MM.1S (cell line): ENCODE measurements around the gene CLDN19.
"Not testable (repeated sequence)": the region's sequence is repeated elsewhere in the genome, so short reads cannot be mapped to it uniquely, and the experiment has no call there.

Experiments used
- DNase-seq: peaks from one replicate; pipeline ENCODE4 v3.0.0-alpha.2; 2015
- H2AFZ ChIP-seq: fragments of 300-600 bp; sonication (generic); 2 replicates; pipeline ENCODE4 v1.6.0; 2016; ENCODE audit warnings: antibody characterized with exemption, low read length
- H3F3A ChIP-seq: fragments of 300-600 bp; sonication (generic); 2 replicates; pipeline ENCODE4 v1.6.1; 2016; ENCODE audit warnings: mild to moderate bottlenecking, antibody characterized with exemption, low read length, moderate library complexity, mixed read lengths; ENCODE audit not compliant: insufficient read depth
- H3K27ac ChIP-seq: fragments of 300-600 bp; sonication (generic); 2 replicates; pipeline ENCODE4 v1.5.1; 2016; ENCODE audit warnings: mild to moderate bottlenecking, low read length
- H3K27me3 ChIP-seq: fragments of 300-600 bp; sonication (generic); replicated peaks from 2 replicates; pipeline ENCODE4 v1.6.0; 2016; ENCODE audit warnings: low read length; ENCODE audit not compliant: insufficient read depth
- H3K36me3 ChIP-seq: fragments of 300-600 bp; sonication (generic); replicated peaks from 2 replicates; pipeline ENCODE4 v1.6.1; 2016; ENCODE audit warnings: mild to moderate bottlenecking, low read length, mixed read lengths; ENCODE audit not compliant: insufficient read depth
- H3K4me1 ChIP-seq: fragments of 300-600 bp; sonication (generic); 2 replicates; pipeline ENCODE4 v1.6.1; 2016; ENCODE audit warnings: low read length, mixed read lengths
- H3K4me2 ChIP-seq: fragments of 300-600 bp; sonication (generic); 2 replicates; pipeline ENCODE4 v1.6.0; 2016; ENCODE audit warnings: low read depth, low read length
- H3K4me3 ChIP-seq: fragments of 300-600 bp; sonication (generic); 2 replicates; pipeline ENCODE4 v1.5.1; 2016; ENCODE audit warnings: low read length, mixed read lengths
- H3K79me2 ChIP-seq: fragments of 300-600 bp; sonication (generic); 2 replicates; pipeline ENCODE4 v1.6.1; 2016; ENCODE audit warnings: mixed run types, low read length, mixed read lengths
- H3K9ac ChIP-seq: fragments of 300-600 bp; sonication (generic); 2 replicates; pipeline ENCODE4 v1.6.1; 2016; ENCODE audit warnings: low read length, mixed read lengths
- H3K9me2 ChIP-seq: fragments of 300-600 bp; sonication (generic); replicated peaks from 2 replicates; pipeline ENCODE4 v1.6.1; 2016; ENCODE audit warnings: mild to moderate bottlenecking, low read length, mixed read lengths; ENCODE audit not compliant: insufficient read depth
- H3K9me3 ChIP-seq: fragments of 300-600 bp; sonication (generic); replicated peaks from 2 replicates; pipeline ENCODE4 v1.6.1; 2016; ENCODE audit warnings: mild to moderate bottlenecking, low read length, mixed read lengths; ENCODE audit not compliant: insufficient read depth
- H4K20me1 ChIP-seq: fragments of 300-600 bp; sonication (generic); 2 replicates; pipeline ENCODE4 v1.6.1; 2016; ENCODE audit warnings: mild to moderate bottlenecking, low read length, moderate library complexity, mixed read lengths; ENCODE audit not compliant: insufficient read depth
- CTCF ChIP-seq: fragments of 300-600 bp; sonication (generic); IDR thresholded peaks from 2 replicates; pipeline ENCODE4 v1.5.1; 2016; ENCODE audit warnings: antibody characterized with exemption, low read length, mixed read lengths
- EZH2 ChIP-seq: fragments of 300-600 bp; sonication (generic); optimal IDR thresholded peaks from 2 replicates; pipeline ENCODE3; 2017; ENCODE audit warnings: low read depth, mild to moderate bottlenecking, antibody characterized with exemption, low read length, mixed read lengths
- EZH2phosphoT487 ChIP-seq: fragments of 300-600 bp; sonication (generic); IDR thresholded peaks from 2 replicates; pipeline ENCODE4 v1.6.1; 2018; ENCODE audit warnings: antibody characterized with exemption, low read length

The CLDN19 gene

GRCh38 chr1:42730988-42731387 lies 9.0 kb downstream of the CLDN19 start:
- no peaks in the 10 kb centered on the region for H3K27me3 ChIP-seq
- H3K9ac ChIP-seq: no peak overlapping the region
- no peak overlapping the region for H3K27ac ChIP-seq
- no peak overlapping the region for H2AFZ ChIP-seq
- DNase-seq: no peak
- H3K4me2 ChIP-seq: no peak overlapping the region
- H3K36me3 ChIP-seq: no peaks in the 10 kb centered on the region
- H3K79me2 ChIP-seq: no peaks in the 10 kb centered on the region
- no peaks in the 10 kb centered on the region for H3K9me3 ChIP-seq
- H3K4me1 ChIP-seq: no peaks in the 10 kb centered on the region
- no peak overlapping the region for H3K4me3 ChIP-seq
- no peak for TF ChIP-seq CTCF
- no peak for TF ChIP-seq EZH2
- no peak for TF ChIP-seq EZH2phosphoT487
- H4K20me1 ChIP-seq: no peaks in the 10 kb centered on the region
- H3K9me2 ChIP-seq: no peaks in the 10 kb centered on the region
- no peaks in the 10 kb centered on the region for H3F3A ChIP-seq

- no peak overlapping the region for H2AFZ ChIP-seq
- DNase-seq: no peak
- no peaks in the 10 kb centered on the region for H3K27me3 ChIP-seq
- H3K4me3 ChIP-seq: no peak overlapping the region
- H3K9ac ChIP-seq: no peak overlapping the region
- no peak for TF ChIP-seq CTCF
- no peak for TF ChIP-seq EZH2
- no peak for TF ChIP-seq EZH2phosphoT487
- no peaks in the 10 kb centered on the region for H3F3A ChIP-seq
- no peaks in the 10 kb centered on the region for H4K20me1 ChIP-seq
- no peaks in the 10 kb centered on the region for H3K9me2 ChIP-seq
- no peaks in the 10 kb centered on the region for H3K4me1 ChIP-seq
- no peaks in the 10 kb centered on the region for H3K79me2 ChIP-seq
- no peaks in the 10 kb centered on the region for H3K9me3 ChIP-seq
- H3K36me3 ChIP-seq: no peaks in the 10 kb centered on the region
- H3K27ac ChIP-seq: no peak overlapping the region
- H3K4me2 ChIP-seq: no peak overlapping the region
Measured at GRCh38 chr1:42730002-42730401, 10.0 kb downstream of the CLDN19 start.

DNA sequence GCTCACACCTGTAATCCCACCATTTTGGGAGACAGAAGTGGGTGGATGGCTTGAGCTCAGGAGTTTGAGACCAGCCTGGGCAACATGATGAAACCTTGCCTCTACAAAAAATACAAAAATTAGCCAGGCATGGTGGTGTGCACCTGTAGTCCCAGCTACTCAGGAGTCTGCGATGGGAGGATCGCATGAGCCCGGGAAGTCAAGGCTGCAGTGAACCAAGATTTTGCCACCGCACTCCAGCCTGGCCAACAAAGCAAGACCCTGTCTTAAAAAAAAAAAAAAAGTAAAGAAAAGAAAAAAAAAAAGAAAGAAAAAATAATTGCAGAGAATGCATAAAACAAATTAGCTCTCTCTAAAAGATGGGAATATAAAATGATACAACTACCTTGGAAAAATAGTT lies 14.2 kb downstream of the CLDN19 start:
- DNase-seq, H3K9me2 ChIP-seq, H3K27ac ChIP-seq, H3K36me3 ChIP-seq, H3K79me2 ChIP-seq, H3F3A ChIP-seq, H3K4me3 ChIP-seq, H3K27me3 ChIP-seq, H2AFZ ChIP-seq, H3K9ac ChIP-seq, H3K4me1 ChIP-seq, H3K9me3 ChIP-seq, H4K20me1 ChIP-seq, H3K4me2 ChIP-seq: not testable (repeated sequence)

GRCh38 chr1:42723511-42723910 lies 16.5 kb downstream of the CLDN19 start:
- no peak overlapping the region for H3K9ac ChIP-seq
- H3K4me3 ChIP-seq: no peak overlapping the region
- H3K79me2 ChIP-seq: no peaks in the 10 kb centered on the region
- no peak for DNase-seq
- H3K36me3 ChIP-seq: no peaks in the 10 kb centered on the region
- no peak overlapping the region for H2AFZ ChIP-seq
- H3K4me1 ChIP-seq: no peaks in the 10 kb centered on the region
- H3K9me2 ChIP-seq: no peaks in the 10 kb centered on the region
- H3K9me3 ChIP-seq: no peaks in the 10 kb centered on the region
- H3K27ac ChIP-seq: no peak overlapping the region
- no peaks in the 10 kb centered on the region for H3K27me3 ChIP-seq
- TF ChIP-seq EZH2phosphoT487: no peak
- peaks cover 3% of the 10 kb centered on the region; the same call in 1 of the 2 replicates for H3F3A ChIP-seq
- H4K20me1 ChIP-seq: no peaks in the 10 kb centered on the region
- H3K4me2 ChIP-seq: no peak overlapping the region

DNA sequence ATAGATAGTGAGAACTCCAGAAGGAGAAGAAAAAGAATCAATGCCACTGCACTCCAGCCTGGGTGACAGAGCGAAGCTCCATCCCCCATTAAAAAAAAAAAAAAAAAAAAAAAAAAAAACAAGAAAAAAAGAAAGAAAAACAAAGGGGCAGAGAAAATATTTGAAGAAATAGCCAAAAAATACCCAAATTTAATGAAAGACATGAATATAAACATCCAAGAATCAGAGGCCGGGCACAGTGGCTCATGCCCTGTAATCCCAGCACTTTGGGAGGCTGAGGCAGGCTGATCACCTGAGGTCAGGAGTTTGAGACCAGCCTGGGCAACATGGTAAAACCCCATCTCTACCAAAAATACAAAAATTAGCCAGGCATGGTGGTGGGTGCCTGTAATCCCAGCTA lies 17.6 kb downstream of the CLDN19 start:
- not testable (repeated sequence) for H2AFZ ChIP-seq, H4K20me1 ChIP-seq, DNase-seq, H3K79me2 ChIP-seq, H3F3A ChIP-seq, H3K27ac ChIP-seq, H3K27me3 ChIP-seq, H3K4me2 ChIP-seq, H3K9me2 ChIP-seq, H3K9me3 ChIP-seq, H3K4me3 ChIP-seq, H3K9ac ChIP-seq, H3K36me3 ChIP-seq, H3K4me1 ChIP-seq
